Measurements from ENCODE around the gene SOX5. TPM values are rescaled to one million over a fixed set of nuclear protein-coding genes. Genes with fewer than 3 reads are reported as not detected.

SOX5 gene
- total RNA-seq, 1 experiment from 2014 or later: 0.52 TPM

- Histone ChIP-seq H3K4me2 (ENCODE audit: low read length) (no peak overlapping the region), H4K20me1 (ENCODE audit: insufficient read depth) (no peaks in the 10 kb centered on the region), H3K9me3 (ENCODE audit: control insufficient read depth in 1 of 2, insufficient read depth in 1 of 2, low read depth in 1 of 2, low read length in 2 of 2) (peaks cover 7 to 16% of the 10 kb centered on the region in 2 experiments; a peak in 2 of 4 replicates), H3K4me1 (ENCODE audit: control insufficient read depth in 1 of 2, insufficient read depth in 2 of 2, low read length in 2 of 2) (no peaks in the 10 kb centered on the region), H3K27me3 (ENCODE audit: insufficient read depth, low read length) (no peaks in the 10 kb centered on the region), H3K9me2 (ENCODE audit: insufficient read depth) (no peaks in the 10 kb centered on the region), H3K27ac (ENCODE audit: low read depth, low read length) (no peak overlapping the region), H3K79me2 (ENCODE audit: insufficient read depth, low read length) (no peaks in the 10 kb centered on the region), H2AFZ (ENCODE audit: low read depth, low read length, poor library complexity, severe bottlenecking) (no peak overlapping the region), H3K4me3 (replicated peaks in 1 of 2; ENCODE audit: low read depth in 1 of 2, low read length in 2 of 2) (no peak overlapping the region), H3K9ac (ENCODE audit: low read length) (no peak overlapping the region), H3K36me3 (ENCODE audit: control insufficient read depth in 1 of 2, insufficient read depth in 2 of 2, low read length in 2 of 2) (no peaks in the 10 kb centered on the region)
- POLR2A ChIA-PET: no interaction called here
- RAD21 ChIA-PET (ENCODE audit: low non-redundant PET in 1 of 2, low total read pairs in 2 of 2, uncharacterized antibody in 2 of 2, unreplicated experiment in 2 of 2): no interaction called here
- no TSS peak for BruUV-seq (replicated peaks)
- intact Hi-C loops (cut with micrococcal nuclease): no loop called here
- CTCF ChIA-PET: no interaction called here
- no peak for DNase-seq (ENCODE audit: low read depth, low spot score)
- no peak for TF ChIP-seq CBX3 (IDR thresholded peaks at IDR 0.05; ENCODE audit: low read depth)
- no peak for TF ChIP-seq EZH2 (IDR thresholded peaks at IDR 0.05)
- TF ChIP-seq SIN3A (IDR thresholded peaks at IDR 0.05; ENCODE audit: low read depth): no peak
- no peak for TF ChIP-seq JUND (IDR thresholded peaks at IDR 0.05)
- no peak for TF ChIP-seq RAD21 (IDR thresholded peaks at IDR 0.05; ENCODE audit: low read depth)
- no peak for TF ChIP-seq CEBPB (IDR thresholded peaks at IDR 0.05; ENCODE audit: low read depth)
- TF ChIP-seq POLR2A (IDR thresholded peaks at IDR 0.05; ENCODE audit: borderline replicate concordance, extremely low read depth, insufficient read depth, insufficient read length): no peak
- TF ChIP-seq CTCF (IDR thresholded peaks at IDR 0.05 in 2 of 3, conservative IDR thresholded peaks at IDR 0.05 in 1 of 3; ENCODE audit: borderline replicate concordance in 1 of 3, insufficient read depth in 1 of 3, low read depth in 2 of 3, low read length in 2 of 3): no peak
- TF ChIP-seq POLR2AphosphoS5 (IDR thresholded peaks at IDR 0.05; ENCODE audit: low read depth, low read length): no peak
- no peak for TF ChIP-seq TCF7L2 (IDR thresholded peaks at IDR 0.05; ENCODE audit: borderline replicate concordance, extremely low read depth, insufficient read depth, insufficient read length)
- no peak for TF ChIP-seq EZH2phosphoT487 (IDR thresholded peaks at IDR 0.05; ENCODE audit: borderline replicate concordance)
- no peak for TF ChIP-seq MAX (IDR thresholded peaks at IDR 0.05)
- TF ChIP-seq SRF (IDR thresholded peaks at IDR 0.05; ENCODE audit: low read depth): no peak
- TF ChIP-seq ZFX (IDR thresholded peaks at IDR 0.05): no peak
- no peak for TF ChIP-seq ZBTB33 (IDR thresholded peaks at IDR 0.05; ENCODE audit: extremely low read depth, insufficient replicate concordance, low read length)
- TF ChIP-seq ELF1 (IDR thresholded peaks at IDR 0.05; ENCODE audit: borderline replicate concordance, low read depth): no peak
- ATAC-seq: no peak
These were observed 18.9 kb downstream of the SOX5 start for GRCh38 chr12:23930599-23930998.
